NCI-H748 treated with DMSO at 0.1 percent for 48 hours (cell line): ENCODE measurements around the gene CBY2.
A peak's percentile ranks its signal among the peaks of the same experiment; 100 is the strongest.
"Not testable (repeated sequence)": the region's sequence is repeated elsewhere in the genome, so short reads cannot be mapped to it uniquely, and the experiment has no call there.

Experiments used
- DNase-seq: peaks from one replicate; lab custom pipeline; 2025; lab: John Stamatoyannopoulos, UW

Gene CBY2

DNA sequence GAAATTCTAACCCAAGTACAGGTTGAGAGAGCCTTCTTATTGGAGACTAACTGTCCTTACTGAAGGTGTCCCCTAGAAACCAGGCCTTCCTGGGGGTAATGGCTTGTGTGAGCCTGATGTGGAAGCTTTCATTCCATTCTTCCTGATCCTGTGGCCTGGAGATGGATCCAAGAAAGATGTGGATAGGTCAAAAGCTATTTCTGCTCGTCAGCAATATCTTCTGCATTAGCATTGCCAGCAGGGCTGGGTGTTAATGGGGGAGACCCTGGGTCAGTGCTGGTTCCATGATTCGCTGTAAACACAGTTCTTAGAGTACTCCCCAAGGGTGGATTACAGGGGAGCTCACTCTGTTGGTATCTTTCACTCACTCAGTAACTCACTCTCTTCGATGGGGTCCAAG lies 42.9 kb downstream of the CBY2 start:
- no peak for DNase-seq

DNA sequence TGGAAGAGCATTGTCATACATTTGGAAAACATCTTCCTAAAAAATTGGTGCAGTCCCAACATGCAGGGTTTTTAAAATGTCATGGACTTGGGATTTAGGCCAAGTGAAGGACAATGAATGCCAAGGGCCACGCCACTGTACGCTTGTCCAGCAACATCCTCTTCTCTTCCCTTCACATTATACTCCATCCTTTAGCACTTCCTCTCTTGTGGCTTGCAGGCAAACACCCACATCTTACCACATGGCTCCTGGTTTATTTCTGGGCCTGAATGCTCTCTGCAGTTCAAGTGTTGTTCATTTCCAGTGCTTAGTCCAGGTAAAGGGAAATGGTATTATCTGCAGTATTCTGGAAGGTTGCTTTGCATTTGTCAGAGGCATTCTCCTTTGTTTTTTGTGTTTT lies 45.0 kb downstream of the CBY2 start:
- DNase-seq, result no peak

DNA sequence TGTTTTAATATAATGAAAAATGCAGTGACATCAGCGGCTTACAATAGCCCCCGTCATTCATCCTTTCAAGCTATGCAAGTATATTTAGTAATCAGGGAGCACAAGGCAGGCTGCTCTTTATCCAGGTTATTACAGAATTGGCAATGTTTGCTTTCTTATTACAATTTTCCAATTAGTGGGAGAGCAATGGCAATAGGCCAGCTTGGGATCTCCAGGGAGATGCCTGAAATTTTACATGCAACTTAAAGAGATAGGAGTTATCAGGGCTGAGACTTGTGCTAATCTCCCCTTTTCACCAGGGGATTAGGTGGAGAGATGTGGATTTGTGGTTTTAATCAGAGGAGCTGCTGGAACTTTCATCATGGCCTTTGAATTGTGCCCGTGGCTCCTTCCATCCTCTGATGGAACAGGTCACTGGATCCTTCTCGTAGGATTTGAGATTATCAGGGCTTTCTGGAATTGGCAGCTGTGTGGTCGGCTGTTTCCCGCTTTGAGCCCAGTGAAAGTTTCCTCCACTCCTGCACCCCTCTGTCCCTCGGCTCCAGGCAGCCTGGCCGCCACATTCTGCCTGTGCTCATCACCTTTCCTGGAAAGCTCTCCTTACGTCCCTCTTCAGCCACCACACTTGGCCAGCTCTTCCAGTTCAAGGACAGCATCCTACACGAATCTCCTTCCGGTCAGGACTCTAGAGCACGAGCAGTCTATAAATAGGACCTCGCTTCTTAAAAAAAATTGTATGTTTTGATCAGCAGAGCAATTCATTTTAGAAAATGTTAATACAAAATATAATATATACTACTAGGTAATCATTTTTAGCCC lies 47.0 kb downstream of the CBY2 start:
- peak; percentile 50 for DNase-seq

DNA sequence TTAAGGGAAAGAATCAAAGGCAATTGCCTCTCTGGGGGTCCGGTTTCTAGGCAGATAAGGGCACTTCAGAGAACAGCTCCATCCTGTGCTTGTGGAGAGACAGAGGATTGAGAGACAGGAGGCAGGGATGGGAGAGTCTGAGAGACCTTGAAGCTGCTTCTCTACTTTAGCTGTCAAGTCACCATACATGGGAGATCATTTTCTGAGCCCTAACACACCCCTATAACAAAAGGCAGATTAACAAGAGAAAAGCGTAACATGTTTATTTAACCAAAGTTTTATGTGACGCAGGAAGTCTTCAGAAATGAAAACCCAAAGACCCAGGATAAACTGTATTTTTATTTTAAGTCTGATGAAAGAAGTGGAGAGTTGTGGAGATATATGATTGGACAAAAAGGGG lies 48.4 kb downstream of the CBY2 start:
- DNase-seq, result no peak

DNA sequence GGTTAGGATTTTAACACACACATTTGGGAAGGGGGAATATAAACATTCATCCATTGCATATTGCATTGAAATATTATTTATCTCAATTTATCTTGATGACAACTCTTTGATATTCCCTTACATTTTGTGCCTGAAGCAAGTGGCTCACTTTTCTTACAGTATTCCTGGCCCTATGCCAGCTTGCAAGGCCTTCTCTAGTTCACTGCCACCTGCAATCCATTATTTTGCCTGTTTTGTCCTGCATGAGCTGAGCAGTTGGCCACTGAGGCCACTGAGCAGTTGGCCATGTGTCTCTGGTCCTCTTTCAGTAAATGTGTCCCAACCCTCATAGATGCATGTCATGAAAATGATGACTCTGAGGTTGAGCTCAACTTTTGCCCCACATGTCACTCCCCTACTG lies 49.8 kb downstream of the CBY2 start:
- no peak for DNase-seq

DNA sequence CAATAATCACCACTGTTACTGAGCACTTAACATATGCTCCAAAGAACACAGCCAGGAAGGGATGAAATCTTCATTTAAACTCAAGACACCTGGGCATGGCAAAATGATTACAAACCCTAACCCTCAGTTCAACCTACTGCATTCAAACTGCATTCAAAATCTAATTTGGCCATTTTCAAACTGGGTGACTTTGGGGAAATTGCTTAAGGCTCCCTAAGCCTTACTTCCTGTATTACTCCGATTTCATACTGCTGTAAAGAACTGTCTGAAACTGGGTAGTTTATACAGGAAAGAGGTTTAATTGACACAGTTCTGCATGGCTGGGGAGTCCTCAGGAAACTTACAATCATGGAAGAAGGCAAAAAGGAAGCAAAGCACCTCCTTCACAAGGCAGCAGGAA lies 50.4 kb downstream of the CBY2 start:
- no peak for DNase-seq

DNA sequence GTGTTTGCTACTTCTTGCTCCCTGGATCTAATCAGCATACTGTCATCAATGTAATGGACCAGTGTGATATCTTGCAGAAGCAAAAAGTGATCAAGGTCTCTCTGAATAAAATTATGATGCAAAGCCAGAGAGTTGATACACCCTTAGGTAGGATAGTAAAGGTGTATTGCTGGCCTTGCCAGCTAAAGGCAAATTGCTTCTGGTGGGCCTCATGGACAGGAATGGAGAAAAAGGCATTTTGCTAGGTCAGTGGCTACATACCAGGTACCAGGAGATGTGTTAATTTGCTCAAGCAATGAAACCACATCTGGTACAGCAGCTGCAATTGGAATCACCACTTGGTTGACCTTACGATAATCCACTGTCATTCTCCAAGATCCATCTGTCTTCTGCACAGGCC lies 54.4 kb downstream of the CBY2 start:
- DNase-seq, result not testable (repeated sequence)

DNA sequence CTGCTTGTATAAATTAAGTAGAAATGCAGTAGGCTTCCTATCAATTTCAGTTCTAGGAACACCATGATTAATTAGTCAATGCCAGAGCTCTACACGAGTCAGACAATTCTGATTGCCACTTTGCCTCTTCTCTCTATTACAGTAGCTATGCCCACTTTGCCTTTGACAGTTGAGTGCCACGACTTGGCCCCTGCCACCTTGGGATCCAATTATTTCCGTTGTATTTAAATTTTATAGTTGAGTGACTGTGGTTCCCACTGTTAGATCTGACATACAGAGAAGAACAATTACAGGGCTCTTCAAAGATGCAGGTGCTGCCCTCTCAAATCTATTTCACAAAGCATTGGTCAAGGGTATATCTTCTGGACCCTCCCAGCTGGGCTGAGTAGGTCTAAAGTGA lies 55.5 kb downstream of the CBY2 start:
- not testable (repeated sequence) for DNase-seq

DNA sequence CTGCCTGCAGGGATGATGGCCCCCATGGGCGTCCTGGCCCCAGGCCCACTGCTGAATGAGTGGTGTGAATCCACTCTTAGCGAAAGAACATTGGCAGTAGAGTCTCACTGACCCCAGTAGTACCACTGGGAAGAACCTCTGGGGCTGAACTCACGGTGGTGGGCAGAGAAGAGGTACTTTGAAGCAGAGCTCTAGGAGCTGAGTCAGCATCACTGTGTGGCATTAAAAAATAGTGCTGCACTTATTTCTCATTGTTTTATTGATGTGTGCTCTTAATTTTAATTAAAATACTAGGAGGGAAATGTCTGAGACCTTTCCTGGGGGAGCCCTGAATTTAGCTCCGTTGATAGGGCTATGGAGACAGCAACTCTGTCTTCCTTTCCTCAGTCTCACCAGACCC lies 61.3 kb downstream of the CBY2 start:
- DNase-seq, result no peak
